GM21526 (cell line): ENCODE measurements around the gene BCL10.

Experiments
- ATAC-seq: cut with Tn5 transposase; IDR thresholded peaks from one replicate; pipeline ENCODE4 v1.9.1; 2021; ENCODE audit warnings: moderate library complexity; ENCODE audit not compliant: unreplicated experiment, low FRiP score

The BCL10 gene

DNA sequence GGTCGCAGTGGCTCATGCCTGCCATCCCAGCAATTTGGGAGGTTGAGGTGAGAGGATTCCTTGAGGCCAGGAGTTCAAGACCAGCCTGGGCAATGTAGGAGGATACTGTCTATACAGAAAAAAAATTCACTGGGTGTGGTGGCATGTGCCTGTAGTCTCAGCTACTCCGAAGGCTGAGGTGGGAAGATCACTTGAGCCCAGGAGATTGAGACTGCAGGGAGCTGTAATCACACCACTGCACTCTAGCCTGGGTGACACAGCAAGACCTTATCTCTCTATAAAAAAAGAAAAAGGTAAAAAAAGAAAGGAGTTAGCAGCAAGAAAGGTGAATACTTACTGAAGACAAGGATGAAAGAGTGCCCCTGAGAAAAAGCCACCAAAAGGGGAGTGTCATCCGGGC, 23.7 kb upstream of the BCL10 start:
- ATAC-seq = no peak

DNA sequence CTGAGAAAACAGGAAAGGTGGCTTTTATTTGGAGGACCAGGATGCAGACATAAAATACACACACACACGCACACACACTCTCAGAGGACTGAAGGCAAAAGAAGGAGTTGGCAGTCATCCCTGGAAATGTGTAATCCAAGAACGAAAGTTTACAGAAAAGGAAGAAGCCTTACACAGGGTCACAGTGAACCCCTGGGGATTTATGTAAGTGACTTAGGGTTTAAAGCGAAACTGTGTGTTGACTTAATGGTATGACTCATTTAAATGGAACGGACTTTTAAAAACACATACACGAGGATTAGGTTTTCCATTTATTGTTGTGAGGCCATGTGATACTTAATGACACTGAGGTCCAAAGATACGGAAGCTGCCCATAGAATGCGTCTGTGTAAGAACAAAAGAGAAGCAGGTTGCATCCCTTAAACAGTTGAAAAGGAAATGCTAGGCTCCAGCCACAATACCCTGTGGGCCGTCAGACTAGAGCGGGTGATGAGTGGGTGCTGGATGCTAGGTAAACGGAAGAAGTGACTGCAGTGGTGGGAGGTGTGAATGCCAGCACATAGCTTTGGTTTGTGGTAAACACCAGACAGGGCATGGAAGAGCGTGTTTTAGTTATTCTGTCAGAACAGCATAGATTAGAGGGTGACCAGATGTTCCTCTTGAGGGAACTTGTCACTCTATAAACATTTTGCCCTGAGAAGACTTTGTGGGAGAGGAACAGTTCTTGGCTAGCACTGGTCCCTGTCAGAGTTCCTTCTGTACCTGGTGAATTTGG, 21.6 kb upstream of the BCL10 start:
- peak; percentile 90 for ATAC-seq

DNA sequence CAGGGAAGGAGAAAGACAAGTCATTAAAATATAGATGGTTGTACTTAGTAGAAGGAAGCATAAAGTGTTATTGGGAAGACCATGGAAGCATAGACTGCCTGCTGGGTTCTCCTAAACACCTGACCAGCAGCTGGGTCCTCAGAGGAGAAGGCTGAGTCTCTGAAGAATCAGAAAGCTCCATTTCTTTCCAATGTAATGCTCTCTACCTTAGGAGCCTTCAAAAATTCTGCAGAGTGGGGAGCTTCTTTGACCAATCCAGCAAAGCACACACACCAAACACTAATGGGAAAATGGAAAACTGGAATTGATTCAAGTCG, 21.1 kb upstream of the BCL10 start:
- ATAC-seq = no peak

DNA sequence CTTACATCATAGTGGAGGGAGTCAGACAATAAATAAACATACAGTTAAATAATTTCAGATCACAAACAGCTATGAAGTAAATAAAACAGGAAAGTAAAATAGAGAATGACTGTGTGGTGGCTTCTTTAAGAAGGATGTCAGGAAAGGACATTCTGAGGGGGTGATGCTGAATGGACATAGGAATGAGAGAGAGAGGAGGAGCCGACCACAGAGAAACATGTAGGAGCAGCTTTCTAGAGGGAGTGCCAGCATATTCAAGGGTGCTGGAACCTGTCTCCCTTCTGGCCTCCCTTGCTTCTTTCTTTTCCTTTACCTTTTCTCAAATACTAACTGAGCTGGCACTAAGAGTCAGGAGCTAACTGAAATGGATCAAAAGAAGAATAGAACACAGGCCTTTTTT, 20.5 kb upstream of the BCL10 start:
- ATAC-seq = no peak

DNA sequence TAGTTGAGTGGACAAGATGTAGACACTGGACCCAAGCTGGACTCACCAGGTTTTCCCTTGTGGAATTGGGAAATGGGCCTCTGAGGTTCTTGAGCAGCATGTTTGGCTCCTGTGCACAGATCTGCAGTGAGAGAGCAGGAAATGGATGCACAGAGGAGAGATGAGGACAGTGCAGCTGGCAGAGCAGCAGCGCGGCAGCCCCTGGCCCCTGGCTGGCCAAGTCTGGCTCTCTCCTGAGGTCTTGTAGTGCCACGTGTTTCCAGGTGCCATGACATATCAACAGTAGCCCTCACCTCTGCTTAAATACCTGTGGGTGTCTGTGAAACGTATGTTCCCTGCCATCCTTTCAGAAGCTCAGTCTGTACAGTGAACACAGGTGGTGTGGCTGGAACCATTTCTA, 19.2 kb upstream of the BCL10 start:
- ATAC-seq = no peak

DNA sequence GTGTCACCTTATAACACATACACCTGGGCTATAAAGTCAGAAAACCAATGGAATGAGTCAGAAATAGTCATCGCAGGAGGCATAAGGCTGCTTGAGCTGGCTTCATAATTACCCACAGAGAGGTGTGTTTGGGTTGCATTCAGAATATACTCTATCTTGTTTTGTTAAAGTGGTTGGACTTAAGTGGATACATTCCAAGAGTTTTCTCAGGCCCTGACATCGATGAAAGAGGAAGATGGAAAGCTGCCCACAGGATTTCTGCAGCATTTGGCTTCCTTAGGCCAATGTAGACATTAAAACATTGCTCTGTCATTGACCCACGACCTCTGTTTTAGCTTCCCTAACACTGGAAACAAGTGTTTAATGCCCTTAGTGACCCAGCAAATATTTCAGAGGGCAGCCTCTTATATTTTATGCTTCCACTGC, 18.6 kb upstream of the BCL10 start:
- no peak for ATAC-seq

DNA sequence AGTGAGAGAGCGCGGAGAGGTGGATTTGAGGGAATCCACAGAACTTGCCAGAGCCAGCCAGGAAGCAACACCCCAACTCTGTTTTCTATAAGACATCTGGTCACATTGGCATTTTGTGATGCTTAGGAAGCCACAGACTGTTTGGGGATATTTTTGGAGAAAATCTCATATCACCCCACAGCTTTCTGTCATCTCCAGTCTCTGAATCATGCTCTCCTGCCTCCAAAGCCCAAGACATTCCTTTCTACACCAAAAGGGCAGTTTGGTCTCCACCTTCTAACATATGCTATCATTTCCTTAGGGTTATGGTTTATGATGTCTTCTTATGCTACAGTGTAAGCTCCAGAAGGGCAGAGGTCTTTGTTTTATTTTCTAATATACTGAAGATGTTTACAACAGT, 14.4 kb upstream of the BCL10 start:
- no peak for ATAC-seq

DNA sequence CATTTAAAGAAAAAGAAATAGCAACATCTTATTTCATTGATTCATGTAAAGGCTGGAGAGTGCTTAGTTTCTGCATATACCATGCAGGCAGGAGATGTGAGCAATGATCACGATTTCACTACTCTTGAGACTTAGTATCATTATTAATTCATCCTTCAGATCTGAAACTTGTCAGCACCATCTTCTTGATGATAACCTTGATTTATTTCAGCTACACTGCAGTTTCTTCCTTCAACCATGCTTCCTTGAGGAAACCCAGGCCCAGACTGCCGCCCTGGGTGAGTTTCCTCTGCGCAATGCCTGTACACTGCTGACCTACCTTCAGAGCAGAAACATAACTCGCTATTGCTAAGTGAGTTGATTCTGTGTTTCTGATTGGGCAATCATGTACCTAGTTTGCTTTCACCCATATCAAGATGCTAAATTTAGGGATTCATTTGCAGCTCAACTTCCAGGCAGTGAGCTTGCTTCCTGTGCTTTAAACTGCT, 13.5 kb upstream of the BCL10 start:
- no peak for ATAC-seq

DNA sequence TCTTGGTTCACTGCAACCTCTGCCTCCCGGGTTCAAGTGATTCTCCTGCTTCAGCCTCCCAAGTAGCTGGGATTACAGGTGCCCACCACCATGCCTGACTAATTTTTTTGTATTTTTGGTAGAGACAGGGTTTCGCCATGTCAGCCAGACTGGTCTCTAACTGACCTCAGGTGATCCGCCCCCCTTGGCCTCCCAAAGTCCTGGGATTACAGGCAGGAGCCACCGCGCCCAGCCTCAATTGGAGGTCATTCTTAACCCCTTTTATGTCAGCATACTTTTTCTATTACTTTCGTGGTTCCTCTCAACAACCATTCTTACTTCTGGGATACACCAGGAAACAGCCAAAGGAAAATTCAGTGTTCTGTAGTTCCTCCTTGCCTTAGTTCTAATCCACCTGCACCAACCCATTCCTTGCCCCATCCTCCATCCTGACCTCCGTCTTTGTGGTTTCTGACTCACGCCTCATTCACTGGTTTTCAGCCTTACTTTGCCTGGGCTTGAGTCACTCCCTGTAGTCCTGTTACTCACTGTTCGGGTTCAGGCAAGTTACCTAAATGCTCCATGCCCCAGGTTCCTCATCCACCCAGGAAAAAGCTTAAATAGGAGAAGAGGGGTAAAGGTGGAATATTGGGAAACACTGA, 12.9 kb upstream of the BCL10 start:
- no peak for ATAC-seq

DNA sequence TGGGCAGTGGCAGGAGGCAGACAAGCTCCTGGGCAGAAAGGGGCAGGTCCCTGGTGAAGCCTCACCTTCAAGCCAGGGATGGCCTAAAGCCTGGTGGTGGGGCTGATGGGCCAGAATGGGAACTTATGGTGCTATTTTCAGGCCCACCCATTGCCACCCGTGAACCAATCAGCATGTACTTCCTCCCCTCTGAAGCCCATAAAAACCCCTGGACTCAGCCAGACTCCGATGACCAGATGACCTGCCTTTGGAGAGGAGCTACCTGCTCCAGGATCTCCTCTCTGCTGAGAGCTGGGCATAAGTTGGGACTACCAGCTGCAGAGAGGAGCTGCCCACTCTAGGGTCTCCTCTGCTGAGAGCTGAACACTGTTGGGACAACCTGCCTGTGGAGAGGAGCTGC, 7.8 kb upstream of the BCL10 start:
- no peak for ATAC-seq

DNA sequence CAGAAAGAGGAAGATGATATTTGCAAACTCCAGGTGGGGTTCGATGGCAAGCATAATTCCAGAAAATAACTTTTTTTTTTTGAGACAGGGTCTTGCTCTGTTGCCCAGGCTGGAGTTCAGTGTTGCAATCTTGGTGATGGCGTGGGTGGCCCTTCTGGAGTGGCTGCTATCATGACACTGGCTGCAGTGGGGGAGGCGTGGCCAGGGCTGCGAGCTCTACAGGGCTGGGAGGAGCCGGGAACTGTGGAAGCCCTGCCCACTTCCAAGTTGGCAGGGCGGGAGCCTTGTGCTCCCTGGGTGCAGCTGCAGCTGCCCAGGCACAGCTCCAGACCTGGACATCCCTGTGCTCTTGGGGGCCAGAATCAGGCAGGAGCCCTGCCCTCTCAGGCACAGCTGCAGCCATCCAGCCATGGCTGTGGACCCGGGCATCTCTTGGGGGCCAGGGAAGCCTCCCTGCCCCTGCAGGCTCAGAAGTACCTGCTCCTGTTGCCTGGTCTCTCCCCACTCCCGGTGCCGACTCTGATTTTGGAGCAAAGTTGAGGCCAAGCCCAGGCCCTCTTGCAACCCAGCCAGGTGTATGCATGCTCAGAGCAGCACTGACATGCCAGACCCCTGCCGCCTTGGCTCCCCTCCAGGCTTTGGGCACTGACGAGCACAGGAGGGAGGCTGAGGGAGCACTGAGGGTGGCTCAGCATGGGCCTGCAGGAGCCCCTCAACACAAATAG, 7.2 kb upstream of the BCL10 start:
- ATAC-seq = no peak

DNA sequence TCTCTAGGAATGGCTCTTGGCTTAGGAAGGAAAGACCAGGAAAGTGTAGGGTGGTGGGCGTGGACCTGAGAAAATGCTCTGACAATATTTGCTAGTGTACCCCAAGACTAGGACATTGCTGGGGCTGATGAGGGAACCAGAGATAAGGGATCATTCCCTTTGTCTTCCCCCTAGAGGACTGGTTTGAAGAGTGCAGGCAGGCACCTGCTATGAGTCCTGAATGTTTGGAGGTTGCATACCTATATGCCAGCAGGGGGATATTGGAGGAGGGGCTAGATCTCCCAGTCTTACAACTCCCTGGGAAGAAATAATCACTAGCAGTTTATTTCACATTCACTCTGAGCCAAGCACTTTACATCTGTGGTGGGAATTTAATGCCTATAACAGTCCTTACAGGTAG, 6.0 kb upstream of the BCL10 start:
- ATAC-seq = no peak

DNA sequence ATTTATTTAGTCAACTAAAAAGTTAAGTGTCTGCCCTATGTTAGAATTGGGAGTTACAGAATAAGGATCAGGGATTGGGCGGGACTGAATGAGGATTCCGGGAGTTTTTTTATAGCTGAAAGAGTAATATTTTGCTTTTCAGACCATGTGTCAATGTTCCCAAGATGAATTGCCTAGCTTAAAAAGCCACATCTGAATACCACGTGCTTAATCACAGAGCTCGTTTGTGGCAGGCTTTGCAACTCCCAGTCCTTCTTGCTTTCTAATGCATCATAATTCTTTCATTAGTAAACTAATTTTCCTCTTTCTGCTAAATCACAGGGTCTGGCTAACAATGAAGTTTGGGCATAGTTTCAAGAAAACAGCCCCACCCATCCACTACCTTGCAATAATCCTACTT, 4.2 kb upstream of the BCL10 start:
- ATAC-seq = no peak

DNA sequence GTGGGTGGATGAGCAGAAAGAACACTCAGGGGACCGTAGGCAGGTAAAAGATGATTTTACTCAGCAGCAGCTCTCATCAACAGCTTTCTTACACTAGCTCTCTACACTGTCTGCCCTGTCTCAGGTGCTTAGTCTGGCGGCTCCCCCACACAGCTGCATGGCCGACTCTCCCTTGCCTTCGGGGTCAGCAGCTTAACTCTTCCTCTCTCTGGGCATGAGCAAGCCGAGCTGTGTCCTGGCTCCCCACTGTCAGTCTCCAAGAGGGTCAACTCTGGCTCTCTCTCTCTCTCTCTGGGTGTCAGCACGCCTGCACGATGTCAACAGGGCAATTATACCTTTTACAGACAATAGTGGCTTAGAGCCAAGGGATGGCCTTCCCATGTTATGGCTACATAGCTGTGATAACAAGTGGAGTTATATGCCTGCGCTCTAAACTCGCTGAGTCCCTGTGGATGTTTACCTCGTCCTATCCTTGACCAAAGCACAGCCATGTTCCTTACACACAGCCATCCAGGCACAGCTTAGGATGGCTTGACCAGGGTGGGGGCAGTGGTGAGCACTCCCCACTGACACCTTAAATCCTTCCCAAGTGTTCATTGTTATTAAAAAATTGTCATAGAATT, 3.1 kb upstream of the BCL10 start:
- no peak for ATAC-seq

DNA sequence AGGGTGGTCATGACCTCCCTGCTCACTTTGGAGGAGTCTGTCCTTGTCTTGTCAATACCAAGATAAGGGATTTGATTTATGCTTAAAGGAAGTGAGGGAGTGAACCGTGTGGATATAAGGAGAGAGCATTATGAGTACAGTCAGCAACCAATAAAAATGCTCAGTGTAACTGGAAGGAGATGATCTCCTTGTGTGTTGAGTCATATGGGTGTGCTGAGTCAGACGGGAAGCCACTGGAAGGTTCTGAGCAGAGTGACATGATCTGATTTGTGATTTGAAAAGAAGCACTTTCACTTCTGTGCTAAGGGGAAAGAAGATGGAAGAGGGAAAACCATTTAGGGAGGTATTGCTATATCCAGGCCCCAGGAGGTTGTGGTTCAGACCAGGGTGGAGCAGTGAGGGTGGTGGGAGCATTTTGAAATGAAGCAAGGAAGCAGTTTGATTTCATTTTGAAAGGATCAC, 2.5 kb upstream of the BCL10 start:
- no peak for ATAC-seq

DNA sequence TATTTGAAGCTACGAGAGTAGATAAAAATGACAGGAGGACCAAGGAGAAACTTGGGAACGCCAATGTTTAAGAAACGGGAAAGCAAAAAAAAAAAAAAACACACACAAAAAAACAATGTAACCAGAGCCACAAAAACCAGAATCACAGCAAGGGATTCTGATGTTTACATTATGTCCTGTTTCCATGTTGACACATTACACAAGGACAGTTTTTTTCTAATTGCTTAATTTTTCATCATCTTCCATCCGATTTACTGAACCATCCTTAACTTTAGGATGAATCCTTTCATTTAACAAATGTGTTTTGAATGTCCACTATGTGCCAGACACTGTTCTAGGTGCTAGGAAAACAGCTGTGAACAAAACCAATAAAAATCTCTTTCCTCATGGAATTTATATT, 1.4 kb upstream of the BCL10 start:
- no peak for ATAC-seq

DNA sequence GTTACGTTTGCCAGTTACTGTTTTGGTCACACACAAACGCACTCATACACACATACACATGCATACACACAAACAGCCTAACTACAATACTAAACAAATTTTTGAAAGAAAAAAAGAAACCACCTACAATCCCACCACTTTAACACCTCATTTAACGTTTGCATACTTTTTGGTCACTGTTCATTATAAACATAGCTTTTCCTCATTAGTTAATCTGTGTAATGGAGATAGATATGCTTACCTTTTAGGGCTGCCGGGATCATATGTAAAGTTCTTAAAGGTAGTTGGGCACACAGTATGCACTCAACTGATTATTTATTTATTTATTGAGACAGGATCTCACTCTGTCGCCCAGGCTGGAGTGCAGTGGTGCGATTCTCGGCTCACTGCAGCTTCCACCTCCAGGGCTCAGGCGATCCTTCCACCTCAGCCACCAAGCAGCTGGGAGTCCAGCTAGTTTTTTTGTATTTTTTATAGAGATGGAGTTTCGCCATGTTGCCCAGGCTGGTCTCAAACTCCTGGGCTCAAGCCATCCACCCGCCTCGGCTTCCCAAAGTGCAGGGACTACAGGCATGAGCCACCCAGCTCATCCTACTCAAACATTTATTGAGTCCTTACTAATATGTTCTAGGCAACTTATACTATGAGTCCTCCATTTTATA, 677 bp upstream of the BCL10 start:
- no peak for ATAC-seq

DNA sequence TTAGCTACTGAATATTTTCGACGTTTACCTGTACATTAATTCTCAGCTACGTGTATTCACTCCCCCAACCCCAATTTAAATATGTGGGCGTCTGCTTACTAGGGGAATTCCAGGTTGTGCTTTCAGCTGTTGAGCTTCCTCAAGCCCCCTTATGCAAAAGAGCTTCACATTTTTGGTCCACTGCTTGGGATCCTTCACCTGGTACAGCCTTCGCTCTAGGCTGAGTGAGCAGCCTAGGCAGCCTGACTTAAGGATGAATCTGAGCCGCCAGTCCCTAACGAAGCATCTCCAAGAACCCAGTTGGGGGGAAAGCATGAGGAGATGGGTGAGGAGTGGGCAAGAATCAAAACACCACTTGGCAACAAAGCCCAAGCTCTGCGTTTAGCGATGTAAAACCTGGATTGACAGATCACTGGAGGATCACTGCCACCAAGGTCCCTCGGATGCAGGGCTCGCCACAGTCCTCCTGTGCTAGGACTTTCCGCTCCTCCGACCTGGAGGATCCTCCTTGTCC, 674 bp downstream of the BCL10 start:
- no peak for ATAC-seq

DNA sequence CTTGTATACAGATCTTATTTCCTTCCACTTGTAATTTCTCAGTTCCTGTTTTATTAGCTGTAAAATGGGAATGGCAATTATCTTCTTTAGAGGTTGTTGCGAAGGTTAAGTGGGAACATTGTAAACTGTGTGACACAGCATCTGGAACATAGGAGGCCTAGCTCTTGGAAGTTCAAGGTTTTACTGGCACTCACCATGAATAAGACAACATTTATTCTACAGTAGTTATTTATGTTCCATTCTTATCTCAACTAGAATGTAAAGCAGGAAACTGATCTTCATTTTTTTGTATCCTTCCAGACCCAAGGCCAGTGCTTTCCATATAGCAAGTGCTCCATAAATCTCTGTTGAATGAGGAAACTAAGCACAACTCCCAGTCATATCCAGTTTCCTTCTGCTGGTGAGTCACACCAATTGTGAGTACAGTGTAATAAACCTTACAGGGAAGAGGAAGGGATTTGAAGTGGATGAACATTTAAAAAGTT, 1.4 kb downstream of the BCL10 start:
- no peak for ATAC-seq

DNA sequence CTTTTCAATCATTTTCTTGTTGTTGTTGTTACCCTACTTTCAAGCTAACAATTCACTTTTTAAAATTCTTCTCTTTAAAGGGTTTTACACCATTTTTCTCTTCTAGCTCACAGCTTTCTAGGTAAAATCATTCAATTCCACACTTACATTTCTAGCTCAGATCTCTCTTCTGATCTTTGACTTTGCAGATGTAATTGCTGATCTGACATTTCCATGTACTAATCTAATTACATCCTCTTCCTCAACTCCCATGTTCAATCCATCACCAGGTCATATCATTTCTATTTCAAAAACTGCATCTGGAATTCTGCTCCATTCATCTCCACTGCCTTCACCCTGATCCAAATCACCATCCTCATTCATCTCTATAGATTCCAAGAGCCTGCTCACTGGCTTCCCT, 3.0 kb downstream of the BCL10 start:
- no peak for ATAC-seq
